Measurements from ENCODE around the gene TBX3.

Gene TBX3

GRCh38 chr12:114696443-114697242 lies 12.7 kb upstream of the TBX3 start:
- H2BK5ac ChIP-seq (ENCODE audit: low read depth, low read length, poor library complexity) = peak overlapping the region; percentile 92
- H4K91ac ChIP-seq (ENCODE audit: low read depth, low read length) = peak overlapping the region; percentile 99
- no CpG with 5 or more reads among the region's 34 CpGs for WGBS (ENCODE audit: extremely low coverage, insufficient coverage, insufficient read length)
- H3K4ac ChIP-seq (ENCODE audit: low read depth, low read length) = peak overlapping the region; percentile 88
- H2BK120ac ChIP-seq (ENCODE audit: insufficient read depth, low read length, poor library complexity) = peak overlapping the region; percentile 94
- peak overlapping the region; percentile 91 for H3K14ac ChIP-seq (ENCODE audit: low read length)
- peaks cover 2% of the 10 kb centered on the region in 2 experiments for H3K36me3 ChIP-seq (ENCODE audit: control insufficient read depth in 1 of 2, insufficient read depth in 2 of 2, low read length in 2 of 2)
- peak overlapping the region; percentile 93 for H4K12ac ChIP-seq (ENCODE audit: low read depth, low read length)
- H3K4me2 ChIP-seq (ENCODE audit: low read length) = peak overlapping the region; percentile 52
- peaks cover 23 to 41% of the 10 kb centered on the region in 2 experiments for H3K4me1 ChIP-seq (ENCODE audit: control insufficient read depth in 1 of 2, insufficient read depth in 2 of 2, low read length in 2 of 2)
- peak overlapping the region; percentile 91 for H2AK5ac ChIP-seq (ENCODE audit: low read length)
- H2BK12ac ChIP-seq (ENCODE audit: low read length) = peak overlapping the region; percentile 94
- peak overlapping the region; percentile 51 for H3K4me3 ChIP-seq (ENCODE audit: low read depth, low read length)
- peak overlapping the region; percentile 25 for H2AFZ ChIP-seq (ENCODE audit: insufficient read depth, low read length, poor library complexity)
- H3K27me3 ChIP-seq (ENCODE audit: insufficient read depth, low read length) = no peaks in the 10 kb centered on the region
- peak overlapping the region; percentile 90 for H4K8ac ChIP-seq (ENCODE audit: low read depth, low read length)
- H3K18ac ChIP-seq (ENCODE audit: low read length) = peak overlapping the region; percentile 89
- peak overlapping the region; percentile 95 for H3K27ac ChIP-seq (ENCODE audit: low read depth, low read length)
- no peak overlapping the region for H3K23ac ChIP-seq (ENCODE audit: low read length)
- H3K9me3 ChIP-seq (ENCODE audit: insufficient read depth, low read depth, low read length) = no peaks in the 10 kb centered on the region
- H3K79me2 ChIP-seq (ENCODE audit: control insufficient read depth, insufficient read depth, low read length, poor library complexity) = peaks cover 47% of the 10 kb centered on the region
- no peak for DNase-seq
- peak overlapping the region; percentile 25 for H3K9ac ChIP-seq (ENCODE audit: low read length)
- peaks cover 83% of the 10 kb centered on the region for H3K79me1 ChIP-seq (ENCODE audit: low read length)

- Histone ChIP-seq H2BK12ac (ENCODE audit: low read length) (peak overlapping the region; percentile 74), H3K18ac (ENCODE audit: low read length) (peak overlapping the region; percentile 82), H3K4me3 (ENCODE audit: low read depth, low read length) (no peak overlapping the region), H3K14ac (ENCODE audit: low read length) (peak overlapping the region; percentile 50), H4K91ac (ENCODE audit: low read depth, low read length) (peak overlapping the region; percentile 94), H3K4me1 (ENCODE audit: control insufficient read depth in 1 of 2, insufficient read depth in 2 of 2, low read length in 2 of 2) (peaks cover 25 to 41% of the 10 kb centered on the region in 2 experiments), H3K36me3 (ENCODE audit: control insufficient read depth in 1 of 2, insufficient read depth in 2 of 2, low read length in 2 of 2) (no peaks in the 10 kb centered on the region), H2AFZ (ENCODE audit: insufficient read depth, low read length, poor library complexity) (no peak overlapping the region), H3K9me3 (ENCODE audit: insufficient read depth, low read depth, low read length) (no peaks in the 10 kb centered on the region), H3K4ac (ENCODE audit: low read depth, low read length) (peak overlapping the region; percentile 93), H4K8ac (ENCODE audit: low read depth, low read length) (peak overlapping the region; percentile 52), H2AK5ac (ENCODE audit: low read length) (peak overlapping the region; percentile 83), H4K12ac (ENCODE audit: low read depth, low read length) (no peak overlapping the region), H3K79me1 (ENCODE audit: low read length) (peaks cover 88% of the 10 kb centered on the region), H2BK120ac (ENCODE audit: insufficient read depth, low read length, poor library complexity) (peak overlapping the region; percentile 73), H3K27ac (ENCODE audit: low read depth, low read length) (peak overlapping the region; percentile 86), H3K79me2 (ENCODE audit: control insufficient read depth, insufficient read depth, low read length, poor library complexity) (peaks cover 54% of the 10 kb centered on the region), H3K4me2 (ENCODE audit: low read length) (peak overlapping the region; percentile 63), H3K9ac (ENCODE audit: low read length) (no peak overlapping the region), H2BK5ac (ENCODE audit: low read depth, low read length, poor library complexity) (peak overlapping the region; percentile 58), H3K23ac (ENCODE audit: low read length) (no peak overlapping the region), H3K27me3 (ENCODE audit: insufficient read depth, low read length) (no peaks in the 10 kb centered on the region)
- no CpG with 5 or more reads among the region's 3 CpGs for WGBS (ENCODE audit: extremely low coverage, insufficient coverage, insufficient read length)
- DNase-seq = no peak
Measured at GRCh38 chr12:114695305-114695592, 11.3 kb upstream of the TBX3 start.

- Histone ChIP-seq H2BK12ac (ENCODE audit: low read length) (peak overlapping the region; percentile 74), H4K12ac (ENCODE audit: low read depth, low read length) (no peak overlapping the region), H2AFZ (ENCODE audit: insufficient read depth, low read length, poor library complexity) (peak overlapping the region; percentile 23), H3K9me3 (ENCODE audit: insufficient read depth, low read depth, low read length) (no peaks in the 10 kb centered on the region), H3K4me3 (ENCODE audit: low read depth, low read length) (no peak overlapping the region), H3K14ac (ENCODE audit: low read length) (peak overlapping the region; percentile 50), H3K27me3 (ENCODE audit: insufficient read depth, low read length) (no peaks in the 10 kb centered on the region), H2BK5ac (ENCODE audit: low read depth, low read length, poor library complexity) (peak overlapping the region; percentile 58), H3K23ac (ENCODE audit: low read length) (no peak overlapping the region), H3K79me2 (ENCODE audit: control insufficient read depth, insufficient read depth, low read length, poor library complexity) (peaks cover 53% of the 10 kb centered on the region), H3K18ac (ENCODE audit: low read length) (peak overlapping the region; percentile 82), H3K36me3 (ENCODE audit: control insufficient read depth in 1 of 2, insufficient read depth in 2 of 2, low read length in 2 of 2) (no peaks in the 10 kb centered on the region), H4K8ac (ENCODE audit: low read depth, low read length) (peak overlapping the region; percentile 52), H3K4me1 (ENCODE audit: control insufficient read depth in 1 of 2, insufficient read depth in 2 of 2, low read length in 2 of 2) (peaks cover 24 to 39% of the 10 kb centered on the region in 2 experiments), H2AK5ac (ENCODE audit: low read length) (peak overlapping the region; percentile 83), H2BK120ac (ENCODE audit: insufficient read depth, low read length, poor library complexity) (peak overlapping the region; percentile 73), H3K4ac (ENCODE audit: low read depth, low read length) (peak overlapping the region; percentile 93), H3K9ac (ENCODE audit: low read length) (no peak overlapping the region), H3K27ac (ENCODE audit: low read depth, low read length) (peak overlapping the region; percentile 86), H4K91ac (ENCODE audit: low read depth, low read length) (peak overlapping the region; percentile 94), H3K4me2 (ENCODE audit: low read length) (peak overlapping the region; percentile 63), H3K79me1 (ENCODE audit: low read length) (peaks cover 84% of the 10 kb centered on the region)
- WGBS (ENCODE audit: extremely low coverage, insufficient coverage, insufficient read length) = no CpG with 5 or more reads among the region's 12 CpGs
- DNase-seq = no peak
Measured at GRCh38 chr12:114694436-114695304, 10.7 kb upstream of the TBX3 start.

GRCh38 chr12:114693532-114693931 lies 9.6 kb upstream of the TBX3 start:
- H2AK5ac ChIP-seq (ENCODE audit: low read length) = no peak overlapping the region
- H3K4me3 ChIP-seq (ENCODE audit: low read depth, low read length) = no peak overlapping the region
- no peaks in the 10 kb centered on the region for H3K36me3 ChIP-seq (ENCODE audit: control insufficient read depth in 1 of 2, insufficient read depth in 2 of 2, low read length in 2 of 2)
- WGBS (ENCODE audit: extremely low coverage, insufficient coverage, insufficient read length) = no CpG with 5 or more reads among the region's 6 CpGs
- peak overlapping the region; percentile 100 for H2BK120ac ChIP-seq (ENCODE audit: insufficient read depth, low read length, poor library complexity)
- peak overlapping the region; percentile 100 for H4K91ac ChIP-seq (ENCODE audit: low read depth, low read length)
- peaks cover 29 to 41% of the 10 kb centered on the region in 2 experiments for H3K4me1 ChIP-seq (ENCODE audit: control insufficient read depth in 1 of 2, insufficient read depth in 2 of 2, low read length in 2 of 2)
- H2AFZ ChIP-seq (ENCODE audit: insufficient read depth, low read length, poor library complexity) = no peak overlapping the region
- peak overlapping the region; percentile 100 for H3K4ac ChIP-seq (ENCODE audit: low read depth, low read length)
- H2BK5ac ChIP-seq (ENCODE audit: low read depth, low read length, poor library complexity) = peak overlapping the region; percentile 100
- H4K12ac ChIP-seq (ENCODE audit: low read depth, low read length) = no peak overlapping the region
- peak overlapping the region; percentile 100 for H3K18ac ChIP-seq (ENCODE audit: low read length)
- peak overlapping the region; percentile 99 for H3K14ac ChIP-seq (ENCODE audit: low read length)
- H3K27ac ChIP-seq (ENCODE audit: low read depth, low read length) = peak overlapping the region; percentile 86
- DNase-seq = no peak
- H2BK12ac ChIP-seq (ENCODE audit: low read length) = no peak overlapping the region
- H3K79me2 ChIP-seq (ENCODE audit: control insufficient read depth, insufficient read depth, low read length, poor library complexity) = peaks cover 54% of the 10 kb centered on the region
- H3K4me2 ChIP-seq (ENCODE audit: low read length) = peak overlapping the region; percentile 63
- peaks cover 82% of the 10 kb centered on the region for H3K79me1 ChIP-seq (ENCODE audit: low read length)
- H3K27me3 ChIP-seq (ENCODE audit: insufficient read depth, low read length) = no peaks in the 10 kb centered on the region
- H4K8ac ChIP-seq (ENCODE audit: low read depth, low read length) = peak overlapping the region; percentile 99
- no peak overlapping the region for H3K9ac ChIP-seq (ENCODE audit: low read length)
- no peaks in the 10 kb centered on the region for H3K9me3 ChIP-seq (ENCODE audit: insufficient read depth, low read depth, low read length)
- H3K23ac ChIP-seq (ENCODE audit: low read length) = no peak overlapping the region
